ENCODE measurements around the gene TMSB10.
A peak's percentile ranks its signal among the peaks of the same experiment; 100 is the strongest.

TMSB10 gene

DNA sequence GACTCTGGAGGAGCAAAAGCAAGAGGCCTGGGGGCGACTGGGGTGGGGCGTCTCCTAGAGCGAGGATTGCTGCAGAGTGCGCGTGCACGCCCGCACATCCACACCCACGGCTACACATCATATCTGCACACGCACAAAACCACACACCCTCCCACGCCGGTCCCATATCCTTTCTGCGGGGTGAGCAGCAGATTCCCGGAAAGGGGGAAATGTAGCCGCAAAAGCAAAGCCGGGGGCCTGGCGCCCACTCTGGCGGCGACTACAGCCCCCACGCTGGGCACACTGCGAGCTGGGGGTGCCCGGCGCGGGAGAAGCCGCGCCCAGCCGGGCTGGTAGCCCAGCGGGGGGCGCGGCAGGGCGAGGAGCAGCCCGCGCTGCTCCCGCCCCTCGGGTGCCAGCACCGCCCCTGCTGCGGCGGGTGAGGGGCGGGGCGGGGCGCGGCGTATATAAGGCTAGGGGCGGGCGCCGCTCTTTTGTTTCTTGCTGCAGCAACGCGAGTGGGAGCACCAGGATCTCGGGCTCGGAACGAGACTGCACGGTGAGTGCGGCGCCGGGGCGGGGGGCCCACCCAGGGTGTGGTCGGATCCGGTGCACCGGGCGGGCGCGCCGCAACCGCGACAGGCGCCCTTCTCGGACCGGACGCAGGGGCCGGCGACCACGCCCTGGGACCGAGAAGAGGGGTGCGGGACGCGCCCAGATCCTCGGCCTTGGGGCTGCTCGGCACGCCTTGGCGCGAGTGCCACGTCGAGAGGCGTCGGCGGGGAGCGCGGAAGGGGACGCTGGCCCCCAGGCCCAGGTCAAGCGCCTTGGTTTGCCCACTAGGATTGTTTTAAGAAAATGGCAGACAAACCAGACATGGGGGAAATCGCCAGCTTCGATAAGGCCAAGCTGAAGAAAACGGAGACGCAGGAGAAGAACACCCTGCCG is at the start of gene TMSB10:
Gene TMSB10 (plus strand): TSS at position 476 of the 927 bp plus-strand sequence.
- peaks cover 4% of the 10 kb centered on the region; the same call in 1 of the 2 replicates for H3F3A ChIP-seq (ENCODE audit: insufficient read depth)
- H3K9me2 ChIP-seq (replicated peaks; ENCODE audit: insufficient read depth, low read length), result no peaks in the 10 kb centered on the region
- TF ChIP-seq, protein P1, sequence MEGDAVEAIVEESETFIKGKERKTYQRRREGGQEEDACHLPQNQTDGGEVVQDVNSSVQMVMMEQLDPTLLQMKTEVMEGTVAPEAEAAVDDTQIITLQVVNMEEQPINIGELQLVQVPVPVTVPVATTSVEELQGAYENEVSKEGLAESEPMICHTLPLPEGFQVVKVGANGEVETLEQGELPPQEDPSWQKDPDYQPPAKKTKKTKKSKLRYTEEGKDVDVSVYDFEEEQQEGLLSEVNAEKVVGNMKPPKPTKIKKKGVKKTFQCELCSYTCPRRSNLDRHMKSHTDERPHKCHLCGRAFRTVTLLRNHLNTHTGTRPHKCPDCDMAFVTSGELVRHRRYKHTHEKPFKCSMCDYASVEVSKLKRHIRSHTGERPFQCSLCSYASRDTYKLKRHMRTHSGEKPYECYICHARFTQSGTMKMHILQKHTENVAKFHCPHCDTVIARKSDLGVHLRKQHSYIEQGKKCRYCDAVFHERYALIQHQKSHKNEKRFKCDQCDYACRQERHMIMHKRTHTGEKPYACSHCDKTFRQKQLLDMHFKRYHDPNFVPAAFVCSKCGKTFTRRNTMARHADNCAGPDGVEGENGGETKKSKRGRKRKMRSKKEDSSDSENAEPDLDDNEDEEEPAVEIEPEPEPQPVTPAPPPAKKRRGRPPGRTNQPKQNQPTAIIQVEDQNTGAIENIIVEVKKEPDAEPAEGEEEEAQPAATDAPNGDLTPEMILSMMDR (IDR thresholded peaks at IDR 0.05; ENCODE audit: insufficient read depth, low read length, poor library complexity, severe bottlenecking), result no peak
- no peak for TF ChIP-seq EZH2phosphoT487 (conservative IDR thresholded peaks at IDR 0.05; ENCODE audit: low read length)
- peak within 1 kb of the TSS; percentile 86 for H3K9ac ChIP-seq (ENCODE audit: low read length)
- peak within 1 kb of the TSS; percentile 96 for H2AFZ ChIP-seq (ENCODE audit: low read depth, low read length, severe bottlenecking)
- no peaks in the 10 kb centered on the region for H3K9me3 ChIP-seq (ENCODE audit: insufficient read depth, low read length)
- no peaks in the 10 kb centered on the region for H3K36me3 ChIP-seq (ENCODE audit: low read length)
- peaks cover 6% of the 10 kb centered on the region; the same call in 1 of the 2 replicates for H3K79me2 ChIP-seq (ENCODE audit: insufficient read depth, low read length)
- H3K27me3 ChIP-seq (ENCODE audit: low read length), result no peaks in the 10 kb centered on the region
- no peaks in the 10 kb centered on the region for H4K20me1 ChIP-seq (ENCODE audit: low read depth, low read length)
- H3K4me2 ChIP-seq (ENCODE audit: low read depth, low read length, poor library complexity, severe bottlenecking), result peak within 1 kb of the TSS; percentile 96
- H3K27ac ChIP-seq (ENCODE audit: low read depth, low read length), result peak within 1 kb of the TSS; percentile 37; the same call in 1 of the 2 replicates
- H3K4me3 ChIP-seq (ENCODE audit: insufficient read depth, low read length, poor library complexity, severe bottlenecking), result peak within 1 kb of the TSS; percentile 85

DNA sequence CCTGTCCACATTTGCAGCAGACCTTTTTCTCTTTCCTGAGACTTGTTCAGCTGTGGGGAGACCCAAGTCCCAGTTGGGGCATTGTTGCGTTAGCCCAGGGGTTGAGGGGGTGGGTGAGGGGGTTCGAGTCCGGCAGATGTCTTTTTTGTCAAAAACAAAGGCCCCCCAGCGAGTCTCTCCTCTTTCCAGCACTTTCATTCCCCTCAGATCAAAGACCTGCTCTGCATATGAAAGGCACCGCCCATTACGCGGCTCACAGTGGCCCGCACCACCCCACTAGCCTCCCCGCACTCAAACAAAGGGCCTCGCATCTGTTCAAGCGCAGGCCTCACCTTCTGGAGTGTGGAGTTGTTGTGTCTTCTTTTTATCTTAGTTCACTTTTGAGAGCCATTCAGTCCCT is 49.7 kb upstream of the TMSB10 start:
- Histone ChIP-seq H3K36me3 (ENCODE audit: low read length) (no peaks in the 10 kb centered on the region), H3K9ac (ENCODE audit: low read length) (no peak overlapping the region), H3K27me3 (ENCODE audit: low read length) (no peaks in the 10 kb centered on the region), H4K20me1 (ENCODE audit: low read depth, low read length) (no peaks in the 10 kb centered on the region), H2AFZ (ENCODE audit: low read depth, low read length, severe bottlenecking) (no peak overlapping the region), H3K4me2 (ENCODE audit: low read depth, low read length, poor library complexity, severe bottlenecking) (no peak overlapping the region), H3K4me3 (ENCODE audit: insufficient read depth, low read length, poor library complexity, severe bottlenecking) (no peak overlapping the region), H3F3A (ENCODE audit: insufficient read depth) (no peaks in the 10 kb centered on the region), H3K9me2 (replicated peaks; ENCODE audit: insufficient read depth, low read length) (no peaks in the 10 kb centered on the region), H3K9me3 (ENCODE audit: insufficient read depth, low read length) (no peaks in the 10 kb centered on the region; the same call in 1 of the 2 replicates), H3K27ac (ENCODE audit: low read depth, low read length) (no peak overlapping the region), H3K79me2 (ENCODE audit: insufficient read depth, low read length) (no peaks in the 10 kb centered on the region)
- TF ChIP-seq EZH2phosphoT487 (conservative IDR thresholded peaks at IDR 0.05; ENCODE audit: low read length), result no peak
- TF ChIP-seq, protein P1 (IDR thresholded peaks at IDR 0.05; ENCODE audit: insufficient read depth, low read length, poor library complexity, severe bottlenecking), result no peak

DNA sequence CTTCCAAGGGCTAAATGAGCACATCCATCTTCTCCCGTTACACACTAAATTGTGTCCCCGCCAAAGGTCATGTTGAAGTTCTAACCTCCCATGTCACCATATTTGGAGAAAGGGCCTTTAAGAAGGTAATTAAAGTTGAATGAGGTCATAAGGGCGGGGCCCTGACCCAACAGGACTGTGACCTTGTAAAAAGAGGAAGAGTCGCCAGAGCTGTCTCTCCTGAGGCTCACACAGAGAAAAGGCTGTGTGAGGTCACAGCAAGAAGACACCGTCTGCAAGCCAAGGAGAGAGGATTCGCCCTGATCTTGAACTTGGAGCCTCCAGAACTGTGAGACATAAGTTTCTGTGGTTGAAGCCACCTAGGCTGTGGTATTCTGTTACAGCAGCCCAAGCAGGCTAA is 48.7 kb upstream of the TMSB10 start:
- H3K4me3 ChIP-seq (ENCODE audit: insufficient read depth, low read length, poor library complexity, severe bottlenecking), result no peak overlapping the region

More for the DNA sequence above, 48.7 kb upstream of the TMSB10 start:
- Histone ChIP-seq H3K79me2 (ENCODE audit: insufficient read depth, low read length) (no peaks in the 10 kb centered on the region), H3K36me3 (ENCODE audit: low read length) (no peaks in the 10 kb centered on the region), H3K27me3 (ENCODE audit: low read length) (no peaks in the 10 kb centered on the region), H3K9me2 (replicated peaks; ENCODE audit: insufficient read depth, low read length) (no peaks in the 10 kb centered on the region), H3F3A (ENCODE audit: insufficient read depth) (no peaks in the 10 kb centered on the region), H3K9me3 (ENCODE audit: insufficient read depth, low read length) (no peaks in the 10 kb centered on the region; the same call in 1 of the 2 replicates), H4K20me1 (ENCODE audit: low read depth, low read length) (no peaks in the 10 kb centered on the region), H3K4me2 (ENCODE audit: low read depth, low read length, poor library complexity, severe bottlenecking) (no peak overlapping the region), H2AFZ (ENCODE audit: low read depth, low read length, severe bottlenecking) (no peak overlapping the region), H3K27ac (ENCODE audit: low read depth, low read length) (no peak overlapping the region), H3K9ac (ENCODE audit: low read length) (no peak overlapping the region)
- no peak for TF ChIP-seq EZH2phosphoT487 (conservative IDR thresholded peaks at IDR 0.05; ENCODE audit: low read length)
- TF ChIP-seq, protein P1 (IDR thresholded peaks at IDR 0.05; ENCODE audit: insufficient read depth, low read length, poor library complexity, severe bottlenecking), result no peak
